Subcutaneous adipose tissue (tissue), 4 donors: ENCODE measurements around the gene BPIFA1. TPM values are rescaled to one million over a fixed set of nuclear protein-coding genes. Genes with fewer than 3 reads are reported as not detected.

Experiments used
- CTCF ChIP-seq: fragments of 450-650 bp; IDR thresholded peaks from one replicate; pipeline ENCODE4 v1.5.1; 2016; ENCODE audit warnings: low read depth, mild to moderate bottlenecking, control low read depth, antibody characterized with exemption, moderate library complexity
- total RNA-seq, 4 donors: library from RNA; depleted of rRNA; stranded (reverse); fragments of >200 nt; gene quantifications; one replicate each; pipeline ENCODE4 v1.1.0, GENCODE V29; 2016

The BPIFA1 gene
- total RNA-seq, 4 donors from 2014 or later = not detected

- TF ChIP-seq CTCF = no peak
Measured at GRCh38 chr20:33202451-33202850, 33.3 kb upstream of the BPIFA1 start.

GRCh38 chr20:33203444-33203843 is 32.4 kb upstream of the BPIFA1 start:
- no peak for TF ChIP-seq CTCF

- TF ChIP-seq CTCF = no peak
Measured at GRCh38 chr20:33209789-33210188, 26.0 kb upstream of the BPIFA1 start.

GRCh38 chr20:33210371-33210770 is 25.4 kb upstream of the BPIFA1 start:
- TF ChIP-seq CTCF = no peak

GRCh38 chr20:33211817-33212424 is 23.9 kb upstream of the BPIFA1 start:
- no peak for TF ChIP-seq CTCF

GRCh38 chr20:33217052-33217451 is 18.7 kb upstream of the BPIFA1 start, which contains the start of gene BPIFA3:
Gene BPIFA3 (plus strand): TSS chr20:33217352. CDS start chr20:33217537, 185 bp downstream.
- TF ChIP-seq CTCF = no peak

GRCh38 chr20:33224399-33224798 is 11.4 kb upstream of the BPIFA1 start:
- no peak for TF ChIP-seq CTCF
